Measurements from ENCODE around the gene CARD8. TPM values are rescaled to one million over a fixed set of nuclear protein-coding genes. Genes with fewer than 3 reads are reported as not detected.
"Not testable (repeated sequence)": the region's sequence is repeated elsewhere in the genome, so short reads cannot be mapped to it uniquely, and the experiment has no call there.

The CARD8 gene
- total RNA-seq, 2 experiments from 2014 or later: 99.8 to 104 TPM

DNA sequence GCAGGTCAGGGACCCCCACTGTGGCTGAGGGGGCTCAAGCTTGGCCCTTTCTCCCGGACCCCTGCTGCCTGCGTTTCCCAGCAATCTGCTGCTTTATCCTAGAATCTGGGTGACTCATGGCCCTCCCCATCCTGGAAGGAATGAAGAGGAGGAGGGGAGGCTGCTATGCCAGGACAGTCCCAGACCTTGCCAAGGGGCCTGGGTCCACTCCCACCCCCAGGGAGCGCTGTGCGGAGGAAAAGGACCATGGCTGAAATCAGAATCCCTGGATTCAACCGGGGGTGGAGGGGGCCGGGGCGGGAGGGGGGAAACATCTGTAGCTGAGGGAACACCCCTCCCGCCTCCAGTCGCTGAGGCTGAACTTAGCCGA lies 34.7 kb upstream of the CARD8 start:
- peaks cover 9% of the 10 kb centered on the region for H3K36me3 Mint-ChIP-seq (ENCODE audit: low read depth)
- H3K4me3 Mint-ChIP-seq: no peak overlapping the region
- CTCF ChIA-PET: interaction anchor here (0.6 to 5.8 kb wide), 4 partner anchors 9 to 164 kb away, joined by 3 to 69 read pairs (median 4); partner anchors contain the start of gene ZNF114
- DNase-seq: no peak
- no peak overlapping the region for H3K27ac Mint-ChIP-seq
- H3K9me3 Mint-ChIP-seq: peaks cover 11% of the 10 kb centered on the region
- intact Hi-C loops (cut with micrococcal nuclease): no loop called here
- H3K4me1 Mint-ChIP-seq (ENCODE audit: low read depth): peaks cover 6% of the 10 kb centered on the region
- no peaks in the 10 kb centered on the region for H3K27me3 Mint-ChIP-seq (ENCODE audit: low read depth)

DNA sequence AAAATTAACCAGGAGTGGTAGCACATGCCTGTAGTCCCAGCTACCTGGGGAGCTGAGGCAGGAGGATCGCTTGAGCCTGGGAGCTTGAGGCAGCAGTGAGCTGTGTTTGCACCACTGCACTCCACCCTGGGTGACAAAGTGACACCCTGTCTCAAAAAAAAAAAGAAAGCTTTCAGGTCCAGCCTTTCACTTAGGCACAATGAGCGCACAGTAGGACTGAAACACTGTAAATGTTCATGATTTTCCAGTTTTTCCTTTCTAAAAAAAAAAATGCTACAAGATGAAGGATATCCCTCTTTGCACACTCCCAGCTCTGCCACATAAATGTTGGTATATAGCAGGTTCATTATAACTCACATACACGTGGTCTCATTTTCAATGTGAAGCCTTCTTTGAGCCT lies 32.0 kb upstream of the CARD8 start:
- Mint-ChIP-seq H3K9me3 (peaks cover 11% of the 10 kb centered on the region), H3K36me3 (ENCODE audit: low read depth) (peaks cover 9% of the 10 kb centered on the region), H3K27me3 (ENCODE audit: low read depth) (no peaks in the 10 kb centered on the region), H3K4me1 (ENCODE audit: low read depth) (peaks cover 6% of the 10 kb centered on the region), H3K4me3 (no peak overlapping the region), H3K27ac (no peak overlapping the region)
- CTCF ChIA-PET: interaction anchor here (0.6 to 1.5 kb wide), 4 partner anchors 12 to 86 kb away, joined by 4 to 8 read pairs (median 6); no protein-coding TSS in a partner anchor
- no peak for DNase-seq
- intact Hi-C loops (cut with micrococcal nuclease): no loop called here

- Mint-ChIP-seq H3K36me3 (ENCODE audit: low read depth) (peaks cover 9% of the 10 kb centered on the region), H3K9me3 (peaks cover 11% of the 10 kb centered on the region), H3K27me3 (ENCODE audit: low read depth) (no peaks in the 10 kb centered on the region), H3K4me1 (ENCODE audit: low read depth) (no peaks in the 10 kb centered on the region), H3K27ac (no peak overlapping the region), H3K4me3 (no peak overlapping the region)
- CTCF ChIA-PET: interaction anchor here (0.7 kb wide), 1 partner anchor 285 kb away, joined by 4 read pairs; no protein-coding TSS in a partner anchor
- intact Hi-C loops (cut with micrococcal nuclease): no loop called here
- no peak for DNase-seq
These were observed 29.2 kb upstream of the CARD8 start for GRCh38 chr19:48284896-48285295.

GRCh38 chr19:48283908-48284307 lies 28.2 kb upstream of the CARD8 start:
- Mint-ChIP-seq H3K36me3 (ENCODE audit: low read depth) (peaks cover 9% of the 10 kb centered on the region), H3K4me1 (ENCODE audit: low read depth) (no peaks in the 10 kb centered on the region), H3K27me3 (ENCODE audit: low read depth) (no peaks in the 10 kb centered on the region), H3K27ac (no peak overlapping the region), H3K4me3 (no peak overlapping the region), H3K9me3 (peaks cover 11% of the 10 kb centered on the region)
- DNase-seq: no peak
- CTCF ChIA-PET: no interaction called here
- intact Hi-C loops (cut with micrococcal nuclease): no loop called here

DNA sequence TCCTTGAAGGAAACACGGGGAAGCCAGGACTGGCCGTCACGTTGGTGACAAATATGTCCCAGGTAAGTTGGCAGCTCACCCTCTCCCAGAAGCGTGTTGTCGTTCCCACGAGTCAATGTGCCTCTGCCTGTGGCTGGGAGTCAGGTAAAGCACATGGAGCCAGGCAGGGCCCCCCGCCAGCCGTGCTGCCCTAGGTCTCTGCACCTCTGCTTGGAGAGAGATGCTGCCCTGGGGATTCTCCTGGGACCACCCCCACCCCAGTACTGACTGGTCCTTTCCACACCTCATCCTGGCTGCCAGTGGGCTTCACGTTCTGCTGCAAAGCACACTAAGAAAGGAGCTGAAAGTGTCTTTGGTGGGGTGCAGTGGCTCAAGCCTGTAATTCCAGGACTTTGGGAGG lies 24.0 kb upstream of the CARD8 start:
- intact Hi-C loops (cut with micrococcal nuclease): no loop called here
- H3K4me1 Mint-ChIP-seq (ENCODE audit: low read depth): no peaks in the 10 kb centered on the region

DNA sequence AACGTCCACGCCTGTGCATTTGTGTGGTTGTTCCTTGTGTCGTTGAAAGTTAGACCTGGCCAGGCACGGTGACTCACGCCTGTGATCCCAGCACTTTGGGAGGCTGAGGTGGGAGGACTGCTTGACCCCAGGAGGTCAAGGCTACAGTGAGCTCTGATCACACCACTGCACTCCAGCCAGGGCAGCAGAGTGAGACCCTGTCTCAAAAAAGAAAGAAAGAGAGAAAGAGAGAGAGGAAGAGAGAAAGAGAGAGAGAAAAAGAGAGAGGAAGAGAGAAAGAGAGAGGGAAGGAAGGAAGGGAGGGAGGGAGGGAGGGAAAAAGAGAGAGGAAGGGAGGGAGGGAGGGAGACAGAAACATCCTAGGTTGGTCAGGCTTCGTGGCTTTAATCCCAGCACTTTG lies 19.2 kb upstream of the CARD8 start:
- H3K4me3 Mint-ChIP-seq: no peak overlapping the region
- no peak overlapping the region for H3K27ac Mint-ChIP-seq
- DNase-seq: no peak
- H3K9me3 Mint-ChIP-seq: no peaks in the 10 kb centered on the region
- peaks cover 7% of the 10 kb centered on the region for H3K4me1 Mint-ChIP-seq (ENCODE audit: low read depth)
- no peaks in the 10 kb centered on the region for H3K36me3 Mint-ChIP-seq (ENCODE audit: low read depth)
- intact Hi-C loops (cut with micrococcal nuclease): no loop called here
- CTCF ChIA-PET: interaction anchor here (1.1 kb wide), 1 partner anchor 311 kb away, joined by 3 read pairs; no protein-coding TSS in a partner anchor
- H3K27me3 Mint-ChIP-seq (ENCODE audit: low read depth): peaks cover 5% of the 10 kb centered on the region

More for the DNA sequence above, 24.0 kb upstream of the CARD8 start:
- Mint-ChIP-seq H3K36me3 (ENCODE audit: low read depth) (no peaks in the 10 kb centered on the region), H3K27ac (no peak overlapping the region), H3K4me3 (no peak overlapping the region), H3K9me3 (no peaks in the 10 kb centered on the region), H3K27me3 (ENCODE audit: low read depth) (no peaks in the 10 kb centered on the region)
- DNase-seq: no peak
- CTCF ChIA-PET: no interaction called here

- intact Hi-C loops (cut with micrococcal nuclease): no loop called here
- Mint-ChIP-seq H3K9me3 (no peaks in the 10 kb centered on the region), H3K4me3 (no peak overlapping the region), H3K36me3 (ENCODE audit: low read depth) (no peaks in the 10 kb centered on the region), H3K27me3 (ENCODE audit: low read depth) (peaks cover 5% of the 10 kb centered on the region), H3K4me1 (ENCODE audit: low read depth) (peaks cover 11% of the 10 kb centered on the region), H3K27ac (no peak overlapping the region)
- DNase-seq: no peak
- CTCF ChIA-PET: interaction anchor here (1.4 to 8.4 kb wide), 2 partner anchors 15 to 60 kb away, joined by 6 to 50 read pairs; no protein-coding TSS in a partner anchor
These were observed 18.5 kb upstream of the CARD8 start for GRCh38 chr19:48274173-48274572.

DNA sequence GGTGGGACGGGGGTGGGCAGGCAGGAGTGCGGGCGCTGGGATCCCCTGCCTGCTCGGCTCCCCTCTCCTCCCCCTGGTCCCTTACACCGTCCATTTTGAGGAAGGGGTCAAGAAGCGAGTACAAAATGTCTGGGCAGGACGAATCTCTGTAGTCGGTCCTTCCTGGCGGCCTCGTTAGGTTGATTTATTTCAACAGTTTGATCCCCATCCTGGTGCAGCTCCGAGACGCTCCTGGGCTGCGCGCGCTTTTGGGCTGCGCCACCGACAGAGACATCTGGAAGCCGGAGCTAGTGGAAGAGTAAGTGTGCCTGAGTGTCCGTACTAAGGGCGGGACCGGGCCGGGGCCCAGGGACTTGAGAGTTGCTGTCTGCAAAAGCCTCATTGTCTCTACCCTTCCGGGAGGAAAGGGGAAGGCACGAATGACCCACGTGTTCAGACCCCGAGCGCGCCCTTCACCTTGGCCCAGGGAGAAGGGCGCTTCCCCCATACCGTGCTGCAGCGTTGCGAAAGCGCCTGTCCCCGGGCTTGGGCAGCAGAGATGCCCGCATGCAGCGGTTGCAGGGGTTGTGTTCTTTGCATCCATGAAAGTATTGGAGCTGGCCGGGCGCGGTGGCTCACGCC lies 15.9 kb upstream of the CARD8 start:
- no peaks in the 10 kb centered on the region for H3K9me3 Mint-ChIP-seq
- H3K4me1 Mint-ChIP-seq (ENCODE audit: low read depth): peaks cover 14% of the 10 kb centered on the region
- peaks cover 8% of the 10 kb centered on the region for H3K27me3 Mint-ChIP-seq (ENCODE audit: low read depth)
- intact Hi-C loops (cut with micrococcal nuclease): loop anchor here (1.0 kb wide), 1 partner anchor 20 kb away; no protein-coding TSS in a partner anchor
- DNase-seq: peak; percentile 23
- no peaks in the 10 kb centered on the region for H3K36me3 Mint-ChIP-seq (ENCODE audit: low read depth)
- CTCF ChIA-PET: interaction anchor here (1.1 to 8.8 kb wide), 5 partner anchors 11 to 309 kb away, joined by 3 to 69 read pairs (median 3); a partner anchor contains a TSS
- peak overlapping the region; percentile 81 for H3K4me3 Mint-ChIP-seq
- no peak overlapping the region for H3K27ac Mint-ChIP-seq

- H3K9me3 Mint-ChIP-seq; intact Hi-C loops (cut with micrococcal nuclease); DNase-seq; H3K36me3 Mint-ChIP-seq (ENCODE audit: low read depth); H3K27ac Mint-ChIP-seq: not testable (repeated sequence)
- CTCF ChIA-PET: interaction anchor here (1.4 to 8.8 kb wide), 5 partner anchors 9 to 315 kb away, joined by 3 to 69 read pairs (median 4); no protein-coding TSS in a partner anchor
- Mint-ChIP-seq H3K4me1 (ENCODE audit: low read depth) (peaks cover 14% of the 10 kb centered on the region), H3K27me3 (ENCODE audit: low read depth) (peaks cover 11% of the 10 kb centered on the region), H3K4me3 (peak overlapping the region; percentile 32)
These were observed 13.9 kb upstream of the CARD8 start for GRCh38 chr19:48269617-48270026.

DNA sequence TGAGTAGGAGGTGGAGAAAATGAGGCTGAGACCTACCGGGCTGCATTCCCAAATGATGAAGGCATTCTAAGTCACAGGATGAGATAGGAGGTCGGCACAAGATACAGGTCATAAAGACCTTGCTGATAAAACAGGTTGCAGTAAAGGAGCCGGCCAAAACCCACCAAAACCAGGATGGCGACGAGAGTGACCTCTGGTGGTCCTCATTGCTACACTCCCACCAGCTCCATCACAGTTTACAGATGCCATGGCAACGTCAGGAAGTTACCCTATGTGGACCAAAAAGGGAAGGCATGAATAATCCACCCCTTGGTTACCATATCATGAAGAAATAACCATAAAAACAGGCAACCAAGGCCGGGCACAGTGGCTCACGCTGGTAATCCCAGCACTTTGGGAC lies 9.6 kb upstream of the CARD8 start:
- H3K4me3 Mint-ChIP-seq; DNase-seq; H3K9me3 Mint-ChIP-seq; H3K27me3 Mint-ChIP-seq (ENCODE audit: low read depth); intact Hi-C loops (cut with micrococcal nuclease); H3K27ac Mint-ChIP-seq; H3K36me3 Mint-ChIP-seq (ENCODE audit: low read depth): not testable (repeated sequence)
- CTCF ChIA-PET: interaction anchor here (1.6 to 8.8 kb wide), 2 partner anchors 26 to 126 kb away, joined by 5 to 69 read pairs; partner anchors contain the start of gene KDELR1
- peaks cover 11% of the 10 kb centered on the region for H3K4me1 Mint-ChIP-seq (ENCODE audit: low read depth)

GRCh38 chr19:48260359-48260714 lies 4.6 kb upstream of the CARD8 start:
- H3K9me3 Mint-ChIP-seq; H3K27me3 Mint-ChIP-seq (ENCODE audit: low read depth); DNase-seq; H3K36me3 Mint-ChIP-seq (ENCODE audit: low read depth): not testable (repeated sequence)
- peak overlapping the region; percentile 93 for H3K27ac Mint-ChIP-seq
- H3K4me3 Mint-ChIP-seq: peak overlapping the region; percentile 93
- peaks cover 28% of the 10 kb centered on the region for H3K4me1 Mint-ChIP-seq (ENCODE audit: low read depth)
- intact Hi-C loops (cut with micrococcal nuclease): loop anchor here (1.0 kb wide), 5 partner anchors 16 to 297 kb away; partner anchors contain the start of genes LIG1 and ZSWIM9
- CTCF ChIA-PET: interaction anchor here (0.6 to 2.9 kb wide), 19 partner anchors 9 to 324 kb away, joined by 3 to 21 read pairs (median 4); partner anchors contain the start of genes LIG1, PLA2G4C and ZNF114

DNA sequence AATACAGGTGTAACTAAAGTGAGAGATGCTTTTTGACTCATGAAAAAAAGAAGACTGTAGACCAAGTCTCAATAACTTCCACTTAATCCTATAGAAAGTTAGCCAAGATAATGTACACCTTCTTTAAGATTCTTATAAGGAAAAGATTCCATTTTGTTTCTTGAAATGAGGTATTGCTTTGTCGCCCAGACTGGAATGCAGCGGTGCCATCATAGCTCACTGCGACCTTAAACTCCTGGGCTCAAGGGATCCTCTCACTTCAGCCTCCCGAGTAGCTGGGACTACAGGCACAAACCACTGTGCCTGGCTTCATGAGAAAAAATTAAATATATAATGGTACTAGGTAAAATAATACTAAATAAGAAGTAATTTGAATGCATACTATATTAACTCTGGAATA lies 3.3 kb upstream of the CARD8 start:
- intact Hi-C loops (cut with micrococcal nuclease): loop anchor here (1.0 to 10.0 kb wide), 6 partner anchors 10 to 657 kb away; partner anchors contain the start of genes CYTH2, PPP1R15A, SYNGR4 and TMEM143
- CTCF ChIA-PET: interaction anchor here (1.1 to 2.9 kb wide), 3 partner anchors 13 to 55 kb away, joined by 3 to 21 read pairs (median 4); no protein-coding TSS in a partner anchor
- H3K9me3 Mint-ChIP-seq; H3K27me3 Mint-ChIP-seq (ENCODE audit: low read depth); DNase-seq; H3K36me3 Mint-ChIP-seq (ENCODE audit: low read depth): not testable (repeated sequence)
- peaks cover 40% of the 10 kb centered on the region for H3K4me1 Mint-ChIP-seq (ENCODE audit: low read depth)
- H3K27ac Mint-ChIP-seq: peak overlapping the region; percentile 93
- H3K4me3 Mint-ChIP-seq: peak overlapping the region; percentile 72
